ENCODE measurements around the gene TNFSF15. TPM values are rescaled to one million over a fixed set of nuclear protein-coding genes. Genes with fewer than 3 reads are reported as not detected.

Gene TNFSF15
- total RNA-seq, 4 donors from 2014 or later, result not detected

GRCh38 chr9:114822708-114823107 lies 16.9 kb upstream of the TNFSF15 start:
- TF ChIP-seq CTCF (IDR thresholded peaks at IDR 0.05 in 4 of 5, conservative IDR thresholded peaks at IDR 0.05 in 1 of 5) (no peak), POLR2A (IDR thresholded peaks at IDR 0.05) (no peak)
- in situ Hi-C loops (cut with MboI; ENCODE audit: low sequenced_read_pairs in 4 of 4) (no loop called here), intact Hi-C loops (cut with DNase I; ENCODE audit: low total_unique reads) (no loop called here)
- DNase-seq (no peak), ATAC-seq (no peak)
- Histone ChIP-seq H3K27me3 (no peaks in the 10 kb centered on the region), H3K4me1 (no peaks in the 10 kb centered on the region), H3K9me3 (no peaks in the 10 kb centered on the region), H3K36me3 (no peaks in the 10 kb centered on the region), H3K27ac (no peak overlapping the region), H3K4me3 (no peak overlapping the region)

DNA sequence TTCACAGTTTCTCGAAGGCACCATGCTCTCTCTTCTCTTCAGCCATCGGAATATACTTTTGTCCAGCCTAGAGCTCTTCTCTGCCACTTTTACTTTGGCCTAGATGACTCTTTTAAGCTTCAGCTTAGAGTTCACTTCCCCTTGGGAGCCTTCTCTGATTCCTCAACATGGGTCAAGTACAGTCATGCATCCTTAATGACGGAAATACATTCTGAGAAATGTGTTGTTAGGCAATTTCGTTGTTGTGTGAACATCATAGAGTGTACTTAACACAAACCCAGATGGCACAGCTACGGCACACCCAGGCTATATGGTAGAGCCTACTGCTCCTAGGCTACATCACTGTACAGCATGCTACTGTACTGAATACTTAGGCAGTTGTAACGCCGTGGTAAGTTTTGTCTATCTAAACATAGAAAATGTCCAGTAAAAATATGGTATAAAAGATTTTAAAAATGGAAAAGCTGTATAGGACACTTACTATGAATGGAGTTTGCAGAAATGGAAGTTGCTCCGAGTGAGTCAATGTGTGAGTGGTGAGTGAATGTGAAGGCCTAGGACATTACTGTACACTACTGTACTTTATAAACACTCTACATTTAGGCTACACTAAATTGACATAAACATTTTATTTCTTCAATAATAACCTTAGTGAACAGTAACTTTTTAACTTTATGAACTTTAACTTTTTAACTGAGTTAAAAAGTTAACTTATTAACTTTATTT lies 15.1 kb upstream of the TNFSF15 start:
- no peak overlapping the region for H3K4me3 ChIP-seq
- intact Hi-C loops (cut with DNase I; ENCODE audit: low total_unique reads), result no loop called here
- no peak for ATAC-seq

GRCh38 chr9:114818178-114818577 lies 12.3 kb upstream of the TNFSF15 start:
- Histone ChIP-seq H3K9me3 (no peaks in the 10 kb centered on the region), H3K4me1 (no peaks in the 10 kb centered on the region), H3K36me3 (no peaks in the 10 kb centered on the region), H3K27ac (no peak overlapping the region), H3K27me3 (no peaks in the 10 kb centered on the region), H3K4me3 (no peak overlapping the region)
- no peak for DNase-seq
- no peak for ATAC-seq
- intact Hi-C loops (cut with DNase I; ENCODE audit: low total_unique reads) (no loop called here), in situ Hi-C loops (cut with MboI; ENCODE audit: low sequenced_read_pairs in 4 of 4) (no loop called here)
- TF ChIP-seq CTCF (IDR thresholded peaks at IDR 0.05 in 4 of 5, conservative IDR thresholded peaks at IDR 0.05 in 1 of 5) (no peak), POLR2A (IDR thresholded peaks at IDR 0.05) (no peak)

More for the DNA sequence above, 15.1 kb upstream of the TNFSF15 start:
- no peaks in the 10 kb centered on the region for H3K27me3 ChIP-seq
- no peak overlapping the region for H3K27ac ChIP-seq
- no peaks in the 10 kb centered on the region for H3K9me3 ChIP-seq
- TF ChIP-seq CTCF (IDR thresholded peaks at IDR 0.05 in 4 of 5, conservative IDR thresholded peaks at IDR 0.05 in 1 of 5) (no peak), POLR2A (IDR thresholded peaks at IDR 0.05) (no peak)
- H3K36me3 ChIP-seq, result no peaks in the 10 kb centered on the region
- no peaks in the 10 kb centered on the region for H3K4me1 ChIP-seq
- in situ Hi-C loops (cut with MboI; ENCODE audit: low sequenced_read_pairs in 4 of 4), result no loop called here
- no peak for DNase-seq

DNA sequence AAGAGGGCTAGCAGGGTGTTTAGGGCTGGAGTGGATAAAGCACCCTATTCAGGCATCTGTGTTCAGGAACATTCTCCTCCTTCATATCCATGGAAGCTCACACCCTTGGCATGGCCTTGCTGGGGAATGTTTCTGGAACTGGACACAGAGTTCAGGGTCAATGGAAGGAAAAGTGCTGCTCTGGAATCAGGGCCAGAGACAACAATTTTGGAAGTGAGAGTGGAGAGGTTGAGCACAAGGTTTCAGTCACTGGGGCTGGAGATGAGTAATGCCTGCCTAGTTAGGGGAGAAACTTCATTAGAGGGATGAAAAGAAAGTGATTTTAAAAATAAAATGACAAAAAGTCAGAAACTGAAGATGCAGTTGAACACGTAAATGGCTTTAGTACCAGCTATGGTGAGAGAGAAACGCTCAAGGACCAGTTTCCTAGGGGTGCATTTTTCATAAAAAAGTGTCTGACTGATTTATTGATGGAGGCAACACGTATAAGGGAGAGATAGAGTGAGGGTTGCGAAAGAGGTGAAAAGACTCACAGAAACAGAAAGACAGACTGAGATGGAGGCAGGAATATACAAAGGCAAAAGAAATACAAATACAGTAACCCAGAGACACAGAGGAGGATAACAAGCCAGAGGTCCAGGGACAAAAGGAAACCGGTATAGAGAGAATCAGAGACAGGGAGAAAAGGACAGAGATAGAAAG lies 8.0 kb upstream of the TNFSF15 start:
- no peak overlapping the region for H3K4me3 ChIP-seq
- ATAC-seq (no peak), DNase-seq (no peak)
- TF ChIP-seq CTCF (IDR thresholded peaks at IDR 0.05 in 4 of 5, conservative IDR thresholded peaks at IDR 0.05 in 1 of 5) (no peak), POLR2A (IDR thresholded peaks at IDR 0.05) (no peak)
- H3K9me3 ChIP-seq, result no peaks in the 10 kb centered on the region
- intact Hi-C loops (cut with DNase I; ENCODE audit: low total_unique reads) (no loop called here), in situ Hi-C loops (cut with MboI; ENCODE audit: low sequenced_read_pairs in 4 of 4) (no loop called here)
- H3K36me3 ChIP-seq, result no peaks in the 10 kb centered on the region
- H3K27me3 ChIP-seq, result no peaks in the 10 kb centered on the region
- H3K27ac ChIP-seq, result no peak overlapping the region
- H3K4me1 ChIP-seq, result no peaks in the 10 kb centered on the region
